Activated naive CD8-positive, alpha-beta T cell treated with anti-CD3 and anti-CD28 coated beads for 36 hours (primary cell): Measurements from ENCODE around the gene KLHL1. TPM values are rescaled to one million over a fixed set of nuclear protein-coding genes. Genes with fewer than 3 reads are reported as not detected.
"Not testable (repeated sequence)": the region's sequence is repeated elsewhere in the genome, so short reads cannot be mapped to it uniquely, and the experiment has no call there.

Experiments
- DNase-seq: peaks from one replicate; pipeline ENCODE4 v3.0.0; 2021
- H3K27ac Mint-ChIP-seq: one replicate; pipeline ENCODE4 v1.8.0; 2022; ENCODE audit warnings: mild to moderate bottlenecking, moderate library complexity, mixed read lengths
- H3K27me3 Mint-ChIP-seq: one replicate; pipeline ENCODE4 v1.8.0; 2022; ENCODE audit warnings: mild to moderate bottlenecking, mixed read lengths
- H3K36me3 Mint-ChIP-seq: one replicate; pipeline ENCODE4 v1.8.0; 2021; ENCODE audit warnings: mild to moderate bottlenecking, mixed read lengths
- H3K4me1 Mint-ChIP-seq: one replicate; pipeline ENCODE4 v1.8.0; 2021; ENCODE audit warnings: mixed read lengths
- H3K4me3 Mint-ChIP-seq: one replicate; pipeline ENCODE4 v1.8.0; 2022; ENCODE audit warnings: mild to moderate bottlenecking, moderate library complexity, mixed read lengths
- H3K9me3 Mint-ChIP-seq: one replicate; pipeline ENCODE4 v1.8.0; 2022; ENCODE audit warnings: mixed read lengths
- total RNA-seq, 2 experiments: library from RNA; stranded (reverse); gene quantifications; one replicate each; pipeline ENCODE4 v1.2.3, GENCODE V29; 2021

KLHL1 gene
- not detected for total RNA-seq

- H3K4me1 Mint-ChIP-seq = no peaks in the 10 kb centered on the region
- H3K27me3 Mint-ChIP-seq = peaks cover 3% of the 10 kb centered on the region
- no peak within 1 kb of the TSS for H3K4me3 Mint-ChIP-seq
- H3K27ac Mint-ChIP-seq = no peak within 1 kb of the TSS
- H3K36me3 Mint-ChIP-seq = no peaks in the 10 kb centered on the region
- no peak for DNase-seq
- peaks cover 3% of the 10 kb centered on the region for H3K9me3 Mint-ChIP-seq
These were observed at the start of gene KLHL1 for GRCh38 chr13:70108356-70109105. TSS of gene KLHL1 (minus strand) at chr13:70108452. CDS start at chr13:70107699, 753 bp downstream.

- H3K27me3 Mint-ChIP-seq, H3K36me3 Mint-ChIP-seq, H3K4me1 Mint-ChIP-seq, H3K9me3 Mint-ChIP-seq, H3K4me3 Mint-ChIP-seq, DNase-seq, H3K27ac Mint-ChIP-seq: not testable (repeated sequence)
These were observed 34.4 kb upstream of the KLHL1 start for GRCh38 chr13:70142658-70143057.

GRCh38 chr13:70128098-70128497 is 19.8 kb upstream of the KLHL1 start:
- Mint-ChIP-seq H3K27me3 (no peaks in the 10 kb centered on the region), H3K4me1 (no peaks in the 10 kb centered on the region), H3K27ac (no peak overlapping the region), H3K9me3 (peaks cover 2% of the 10 kb centered on the region), H3K36me3 (no peaks in the 10 kb centered on the region), H3K4me3 (no peak overlapping the region)
- no peak for DNase-seq

- H3K4me1 Mint-ChIP-seq = no peaks in the 10 kb centered on the region
- no peaks in the 10 kb centered on the region for H3K36me3 Mint-ChIP-seq
- no peak overlapping the region for H3K27ac Mint-ChIP-seq
- no peak for DNase-seq
- peaks cover 1% of the 10 kb centered on the region for H3K9me3 Mint-ChIP-seq
- H3K27me3 Mint-ChIP-seq = no peaks in the 10 kb centered on the region
- H3K4me3 Mint-ChIP-seq = no peak overlapping the region
These were observed 17.4 kb upstream of the KLHL1 start for GRCh38 chr13:70125693-70126092.

GRCh38 chr13:70117338-70117905 is 9.2 kb upstream of the KLHL1 start:
- H3K9me3 Mint-ChIP-seq = peaks cover 4% of the 10 kb centered on the region
- H3K4me1 Mint-ChIP-seq = no peaks in the 10 kb centered on the region
- no peak overlapping the region for H3K27ac Mint-ChIP-seq
- no peak for DNase-seq
- no peak overlapping the region for H3K4me3 Mint-ChIP-seq
- H3K36me3 Mint-ChIP-seq = no peaks in the 10 kb centered on the region
- H3K27me3 Mint-ChIP-seq = no peaks in the 10 kb centered on the region

GRCh38 chr13:70107498-70108281 is 562 bp downstream of the KLHL1 start, which contains the start of gene ATXN8OS:
TSS of gene ATXN8OS (plus strand) at chr13:70107826.
- peaks cover 3% of the 10 kb centered on the region for H3K27me3 Mint-ChIP-seq
- peak; percentile 0 for DNase-seq
- H3K4me1 Mint-ChIP-seq = no peaks in the 10 kb centered on the region
- no peaks in the 10 kb centered on the region for H3K36me3 Mint-ChIP-seq
- H3K27ac Mint-ChIP-seq = no peak within 1 kb of the TSS
- no peak within 1 kb of the TSS for H3K4me3 Mint-ChIP-seq
- H3K9me3 Mint-ChIP-seq = peaks cover 3% of the 10 kb centered on the region

GRCh38 chr13:70107125-70107497 is 1.1 kb downstream of the KLHL1 start:
- H3K9me3 Mint-ChIP-seq = peaks cover 3% of the 10 kb centered on the region
- no peak overlapping the region for H3K27ac Mint-ChIP-seq
- DNase-seq = no peak
- H3K27me3 Mint-ChIP-seq = peaks cover 3% of the 10 kb centered on the region
- H3K4me3 Mint-ChIP-seq = no peak overlapping the region
- H3K36me3 Mint-ChIP-seq = no peaks in the 10 kb centered on the region
- no peaks in the 10 kb centered on the region for H3K4me1 Mint-ChIP-seq

GRCh38 chr13:70104481-70104880 is 3.8 kb downstream of the KLHL1 start:
- no peak overlapping the region for H3K4me3 Mint-ChIP-seq
- no peaks in the 10 kb centered on the region for H3K4me1 Mint-ChIP-seq
- H3K27me3 Mint-ChIP-seq = peaks cover 3% of the 10 kb centered on the region
- no peaks in the 10 kb centered on the region for H3K9me3 Mint-ChIP-seq
- no peak for DNase-seq
- no peak overlapping the region for H3K27ac Mint-ChIP-seq
- no peaks in the 10 kb centered on the region for H3K36me3 Mint-ChIP-seq

GRCh38 chr13:70098669-70099068 is 9.6 kb downstream of the KLHL1 start:
- Mint-ChIP-seq H3K27me3 (no peaks in the 10 kb centered on the region), H3K4me3 (no peak overlapping the region), H3K36me3 (no peaks in the 10 kb centered on the region)

GRCh38 chr13:70090036-70090723 is 18.1 kb downstream of the KLHL1 start:
- Mint-ChIP-seq H3K9me3 (peaks cover 6% of the 10 kb centered on the region), H3K36me3 (no peaks in the 10 kb centered on the region), H3K27ac (no peak overlapping the region), H3K4me1 (no peaks in the 10 kb centered on the region), H3K27me3 (no peaks in the 10 kb centered on the region), H3K4me3 (no peak overlapping the region)
- no peak for DNase-seq

More at GRCh38 chr13:70098669-70099068, 9.6 kb downstream of the KLHL1 start:
- Mint-ChIP-seq H3K4me1 (no peaks in the 10 kb centered on the region), H3K27ac (no peak overlapping the region), H3K9me3 (no peaks in the 10 kb centered on the region)
- DNase-seq = no peak

- Mint-ChIP-seq H3K36me3 (no peaks in the 10 kb centered on the region), H3K27me3 (no peaks in the 10 kb centered on the region), H3K4me3 (no peak overlapping the region), H3K27ac (no peak overlapping the region), H3K4me1 (no peaks in the 10 kb centered on the region), H3K9me3 (peaks cover 8% of the 10 kb centered on the region)
- DNase-seq = no peak
These were observed 19.3 kb downstream of the KLHL1 start for GRCh38 chr13:70088926-70089325.

GRCh38 chr13:70087247-70087646 is 21.0 kb downstream of the KLHL1 start:
- no peaks in the 10 kb centered on the region for H3K4me1 Mint-ChIP-seq
- no peaks in the 10 kb centered on the region for H3K27me3 Mint-ChIP-seq
- no peak overlapping the region for H3K27ac Mint-ChIP-seq
- DNase-seq = no peak
- H3K4me3 Mint-ChIP-seq = no peak overlapping the region
- peaks cover 8% of the 10 kb centered on the region for H3K9me3 Mint-ChIP-seq
- H3K36me3 Mint-ChIP-seq = no peaks in the 10 kb centered on the region

- Mint-ChIP-seq H3K4me3 (no peak overlapping the region), H3K4me1 (no peaks in the 10 kb centered on the region), H3K27ac (no peak overlapping the region), H3K9me3 (peaks cover 6% of the 10 kb centered on the region), H3K27me3 (no peaks in the 10 kb centered on the region), H3K36me3 (no peaks in the 10 kb centered on the region)
- DNase-seq = no peak
These were observed 28.2 kb downstream of the KLHL1 start for GRCh38 chr13:70080012-70080411.

- no peak for DNase-seq
- H3K4me1 Mint-ChIP-seq = no peaks in the 10 kb centered on the region
- H3K27me3 Mint-ChIP-seq = no peaks in the 10 kb centered on the region
- H3K9me3 Mint-ChIP-seq = peaks cover 20% of the 10 kb centered on the region
- H3K4me3 Mint-ChIP-seq = no peak overlapping the region
- H3K27ac Mint-ChIP-seq = no peak overlapping the region
- no peaks in the 10 kb centered on the region for H3K36me3 Mint-ChIP-seq
These were observed 53.7 kb downstream of the KLHL1 start for GRCh38 chr13:70054572-70054971.

- H3K36me3 Mint-ChIP-seq = no peaks in the 10 kb centered on the region
- no peak overlapping the region for H3K4me3 Mint-ChIP-seq
- H3K27ac Mint-ChIP-seq = no peak overlapping the region
- no peak for DNase-seq
- H3K4me1 Mint-ChIP-seq = no peaks in the 10 kb centered on the region
- H3K27me3 Mint-ChIP-seq = no peaks in the 10 kb centered on the region
- H3K9me3 Mint-ChIP-seq = peaks cover 23% of the 10 kb centered on the region
These were observed 56.7 kb downstream of the KLHL1 start for GRCh38 chr13:70051531-70051930.
